Endothelial cell of hepatic sinusoid (primary cell): Measurements from ENCODE around the gene MAGOHB.
"Not testable (repeated sequence)": the region's sequence is repeated elsewhere in the genome, so short reads cannot be mapped to it uniquely, and the experiment has no call there.

Source experiments
- in situ Hi-C: cut with HindIII; loops from 2 replicates; pipeline ENCODE4 v1.10.0; 2017; ENCODE audit warnings: low sequenced_read_pairs

MAGOHB gene

DNA sequence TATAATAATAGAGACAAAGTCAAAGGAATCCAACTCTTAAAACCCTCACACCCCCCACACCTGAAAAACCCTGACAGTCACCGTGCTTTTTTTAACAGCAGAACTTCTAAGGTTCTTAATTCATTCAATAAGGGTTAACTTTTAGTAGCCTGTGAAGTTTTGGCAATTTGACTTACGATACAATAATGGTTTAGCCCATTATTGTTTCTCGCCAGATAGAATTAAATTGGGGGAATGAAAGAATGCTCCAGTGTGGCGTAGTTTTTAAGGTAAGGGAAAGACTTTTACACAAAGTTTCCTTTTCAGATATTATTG, 604 bp upstream of the MAGOHB start:
- in situ Hi-C loops: no loop called here

DNA sequence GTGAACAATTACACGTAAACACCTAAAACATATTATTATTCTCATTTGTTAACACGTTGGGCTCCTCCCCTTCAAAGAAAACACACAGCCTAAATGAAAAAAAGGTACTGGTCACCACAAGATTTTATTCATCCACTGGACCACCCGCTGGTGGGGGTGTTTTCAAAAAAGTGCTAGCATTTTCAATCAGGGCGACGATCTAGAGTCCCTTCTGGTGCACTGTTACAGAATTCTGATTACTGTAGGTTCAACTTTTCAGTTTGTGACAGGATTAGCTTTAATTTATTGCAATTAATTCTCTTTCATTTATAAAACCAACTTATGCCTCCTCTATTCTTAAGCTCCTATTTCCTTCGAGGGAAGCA, 443 bp downstream of the MAGOHB start:
- in situ Hi-C loops: no loop called here

DNA sequence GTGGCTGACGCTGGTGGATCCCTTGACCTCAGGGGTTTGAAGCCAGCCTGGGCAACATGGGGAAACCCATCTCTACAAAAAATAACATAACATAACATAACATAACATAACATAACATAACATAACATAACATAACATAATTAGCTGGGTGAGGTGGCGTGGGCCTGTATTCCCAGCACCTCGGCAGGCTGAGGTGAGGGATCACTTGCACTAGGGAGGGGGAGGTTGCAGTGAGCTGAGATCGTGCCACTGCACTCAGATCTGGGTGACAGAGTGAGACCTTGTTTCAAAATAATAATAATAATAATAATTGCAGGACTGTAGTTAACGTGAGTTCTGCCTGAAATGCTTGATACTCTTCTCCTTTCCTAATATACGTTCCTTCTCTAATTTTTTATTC, 1.3 kb downstream of the MAGOHB start:
- in situ Hi-C loops: no loop called here

DNA sequence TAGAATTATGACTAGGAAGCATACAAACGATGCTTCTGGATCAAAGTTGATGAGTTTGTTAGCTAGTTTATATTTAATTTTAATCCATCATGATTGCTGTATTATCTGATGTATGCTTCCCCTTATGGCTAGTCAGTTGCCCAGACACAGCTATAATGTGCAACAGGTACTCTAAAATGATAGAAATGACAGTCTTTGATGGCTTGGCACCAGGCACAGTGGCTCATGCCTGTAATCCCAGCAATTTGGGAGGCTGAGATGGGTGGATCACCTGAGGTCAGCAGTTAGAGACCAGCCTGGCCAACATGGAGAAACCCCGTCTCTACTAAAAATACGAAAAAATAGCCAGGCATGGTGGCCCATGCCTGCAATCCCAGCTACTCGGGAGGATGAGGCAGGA, 2.2 kb downstream of the MAGOHB start:
- in situ Hi-C loops: not testable (repeated sequence)

DNA sequence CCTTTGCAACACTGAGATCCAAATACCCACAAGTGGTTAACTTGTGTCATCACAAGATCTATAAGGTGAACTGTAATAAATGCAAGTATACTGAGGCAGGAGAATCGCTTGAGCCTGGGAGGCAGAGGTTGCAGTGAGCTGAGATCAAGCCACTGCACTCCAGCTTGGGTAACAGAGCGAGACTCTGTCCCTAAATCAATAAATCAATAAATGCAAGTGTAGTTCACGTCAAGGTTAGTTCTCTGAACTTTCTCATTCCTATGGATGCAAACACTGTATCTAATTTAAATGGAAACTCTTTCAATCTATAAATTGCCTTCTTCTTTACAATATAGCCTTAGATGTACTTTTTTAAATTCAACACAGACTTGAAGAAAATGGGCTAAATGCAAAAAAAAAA, 3.2 kb downstream of the MAGOHB start:
- in situ Hi-C loops: no loop called here

DNA sequence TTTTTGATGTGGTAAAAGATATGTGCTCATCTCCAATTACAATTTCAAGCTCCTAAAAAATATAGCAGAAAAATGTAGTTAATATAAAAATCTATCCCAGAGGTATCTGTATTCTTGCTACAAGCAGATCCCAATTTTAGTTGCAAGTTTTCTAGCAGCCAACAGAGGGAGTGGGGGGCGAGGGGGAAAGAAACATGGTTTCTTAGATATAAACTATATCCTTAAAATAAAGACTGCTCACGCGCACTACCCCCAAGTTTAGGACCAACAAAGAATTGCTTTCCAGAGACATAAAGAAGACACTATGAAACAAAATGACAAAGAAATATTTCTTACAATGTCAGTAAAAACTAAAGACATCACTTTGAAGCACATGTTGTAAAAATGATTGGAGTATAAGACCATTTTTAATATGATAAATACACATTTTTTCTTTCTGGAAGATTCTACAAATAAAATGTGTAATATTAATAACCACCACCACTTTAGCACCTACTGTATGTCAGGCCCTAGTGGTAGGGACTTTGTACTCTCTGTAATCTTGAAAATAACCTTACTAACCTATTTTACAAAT, 5.4 kb downstream of the MAGOHB start:
- in situ Hi-C loops: no loop called here

DNA sequence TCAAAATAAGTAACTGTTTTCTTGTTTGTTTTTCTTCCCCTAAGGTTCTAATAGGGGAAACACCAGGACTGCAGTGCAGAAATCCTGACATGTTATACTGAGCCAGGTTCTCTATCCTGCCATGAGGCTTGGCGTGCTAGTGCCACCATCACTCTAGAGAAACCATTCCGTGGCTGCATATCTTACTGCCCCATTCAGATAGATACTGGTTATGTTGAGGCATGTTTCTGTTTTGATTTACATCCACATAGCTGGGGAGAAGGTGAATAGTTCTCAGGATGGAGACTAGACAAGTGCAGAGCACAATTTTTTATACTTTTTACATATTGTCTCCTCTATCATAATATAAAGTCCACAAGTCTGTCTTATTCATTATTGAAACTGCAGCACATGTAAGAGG, 11.5 kb downstream of the MAGOHB start:
- in situ Hi-C loops: no loop called here

DNA sequence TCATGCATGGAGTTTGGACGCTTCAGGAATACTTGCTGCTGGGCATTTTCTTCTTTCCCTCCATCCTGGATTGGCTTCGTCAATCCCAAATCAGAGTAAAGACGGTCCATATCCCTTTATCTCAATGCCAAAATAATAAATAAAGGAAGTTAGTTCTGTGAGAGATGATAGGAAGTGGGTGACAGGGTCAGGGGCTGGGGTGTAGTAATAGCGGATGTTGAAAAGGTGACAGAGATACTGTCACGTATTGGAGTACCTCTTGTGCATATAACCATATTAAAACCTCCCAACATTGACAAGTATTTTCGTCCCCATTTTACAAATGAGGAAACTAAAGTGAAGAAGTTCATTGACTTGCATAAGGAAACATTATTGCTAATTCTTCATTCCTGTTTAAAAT, 12.4 kb downstream of the MAGOHB start:
- in situ Hi-C loops: no loop called here

DNA sequence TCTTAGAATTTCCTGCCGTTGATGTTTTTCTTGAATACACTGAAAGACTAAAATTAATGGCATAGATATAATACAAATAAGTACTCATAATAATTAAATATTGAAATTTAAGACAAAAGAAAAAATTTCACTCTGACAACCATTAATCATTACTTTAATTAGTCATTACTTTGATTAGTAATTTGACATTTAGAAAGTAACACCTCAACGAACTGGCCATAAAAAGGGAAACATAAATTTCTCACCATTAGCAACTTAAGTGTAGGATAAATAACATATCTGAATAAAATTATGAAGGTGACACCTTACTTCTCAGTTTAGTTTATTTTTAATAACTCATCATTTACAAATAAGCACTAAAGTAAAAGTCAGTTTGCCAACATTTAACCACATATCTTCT, 17.5 kb downstream of the MAGOHB start:
- in situ Hi-C loops: no loop called here

DNA sequence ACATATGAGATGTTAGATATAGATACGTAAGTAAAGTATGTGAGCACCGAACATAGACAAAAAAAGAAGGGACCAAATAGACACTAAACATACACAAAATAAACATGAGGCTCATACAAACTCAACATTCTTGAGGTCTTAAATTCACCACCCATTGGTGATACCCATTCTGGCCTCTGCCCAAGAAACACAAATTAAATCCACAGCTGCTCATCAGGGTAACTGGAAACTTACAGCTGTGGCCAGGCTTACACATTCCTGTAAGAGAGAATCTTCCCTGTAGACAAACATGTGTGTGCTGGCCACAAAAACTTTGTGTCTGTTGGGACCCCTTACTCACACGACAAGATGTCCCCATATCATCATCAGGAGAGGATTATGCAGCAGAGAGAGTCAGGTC, 22.4 kb downstream of the MAGOHB start:
- in situ Hi-C loops: no loop called here

DNA sequence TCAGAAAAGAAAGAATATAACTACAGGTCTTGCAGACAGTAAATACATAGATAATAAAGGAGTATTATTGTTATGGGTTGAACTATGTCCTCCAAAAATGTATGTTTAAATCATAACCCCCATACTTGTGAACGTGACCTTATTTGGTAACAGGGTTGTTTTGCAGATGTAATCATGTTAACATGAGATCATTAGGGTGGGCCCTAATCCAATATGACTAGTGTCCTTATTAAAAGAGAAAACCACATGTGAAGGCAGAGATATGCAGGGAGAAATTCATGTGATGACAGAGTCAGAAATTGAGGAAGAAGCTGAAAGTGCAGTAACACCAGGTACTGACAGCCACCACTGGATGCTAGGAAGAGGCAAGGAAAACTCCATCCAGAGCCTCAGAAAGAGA, 29.0 kb downstream of the MAGOHB start:
- in situ Hi-C loops: no loop called here

DNA sequence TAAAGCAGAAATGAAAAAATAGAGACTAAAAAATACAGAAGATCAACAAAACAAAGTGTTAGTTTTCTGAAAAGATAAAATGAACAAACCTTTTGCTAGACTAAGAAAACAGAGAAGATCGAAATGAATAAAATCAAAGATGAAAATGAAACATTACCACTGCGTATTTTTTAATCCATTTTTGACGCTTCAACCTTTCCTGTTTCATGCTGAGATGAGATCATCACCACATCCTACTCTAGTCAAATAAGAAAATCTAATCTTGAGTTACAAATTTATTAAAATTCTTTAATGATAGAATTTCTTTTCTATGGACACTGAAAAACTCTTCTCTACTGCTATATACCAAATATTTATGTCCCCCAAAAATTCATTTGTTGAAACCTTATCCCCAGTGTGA, 30.7 kb downstream of the MAGOHB start:
- in situ Hi-C loops: no loop called here

DNA sequence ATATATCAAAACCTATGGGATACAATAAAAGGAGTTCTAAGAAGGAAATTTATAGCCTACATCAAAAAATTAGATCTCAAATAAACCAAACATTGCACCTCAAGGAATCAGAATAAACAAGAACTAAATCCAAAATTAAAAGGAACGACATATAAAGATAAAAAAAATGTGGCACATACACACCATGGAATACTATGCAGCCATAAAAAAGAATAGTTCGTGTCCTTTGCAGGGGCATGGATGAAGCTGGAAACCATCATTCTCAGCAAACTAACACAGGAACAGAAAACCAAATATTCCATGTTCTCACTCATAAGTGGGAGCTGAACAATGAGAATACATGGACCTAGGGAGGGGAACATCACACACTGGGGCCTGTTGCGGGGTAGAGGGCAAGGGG, 31.3 kb downstream of the MAGOHB start:
- in situ Hi-C loops: not testable (repeated sequence)

DNA sequence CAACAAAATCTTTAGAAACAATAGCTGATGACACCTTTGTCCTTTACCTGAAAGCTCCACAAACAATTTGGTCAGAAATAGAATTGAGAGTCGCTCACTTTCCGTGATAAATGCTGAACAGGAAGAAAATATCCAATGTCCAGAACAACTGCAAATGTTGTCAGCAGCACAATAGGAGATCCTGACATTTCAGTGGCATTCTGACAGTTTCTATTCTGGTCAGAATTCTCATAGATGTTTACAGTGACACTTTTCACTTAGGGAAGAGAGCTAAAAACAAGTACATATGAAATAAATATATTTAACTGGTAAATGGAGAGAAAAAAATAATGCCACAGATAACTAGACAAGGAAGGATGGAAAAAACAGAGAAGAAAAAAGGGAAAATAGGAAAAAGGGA, 39.1 kb downstream of the MAGOHB start:
- in situ Hi-C loops: no loop called here

DNA sequence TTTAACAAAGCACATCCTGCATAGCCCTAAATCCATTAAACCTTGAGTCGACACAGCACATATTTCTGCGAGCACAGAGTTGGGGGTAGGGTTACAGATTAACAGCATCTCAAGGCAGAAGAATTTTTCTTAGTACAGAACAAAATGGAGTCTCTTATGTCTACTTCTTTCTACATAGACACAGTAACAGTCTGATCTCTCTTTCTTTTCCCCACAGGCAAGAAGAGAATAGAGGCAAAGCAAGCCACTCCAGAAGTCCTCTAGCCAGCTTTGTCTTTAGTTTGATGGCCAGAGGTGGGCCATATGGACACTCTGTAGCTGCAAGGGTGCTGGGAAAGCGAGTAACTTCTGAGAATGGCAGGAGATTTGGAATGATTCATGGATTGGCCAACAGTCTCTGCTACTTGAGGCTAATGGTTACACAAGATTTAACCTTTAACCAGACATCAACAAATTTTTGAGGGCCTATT, 41.4 kb downstream of the MAGOHB start:
- in situ Hi-C loops: not testable (repeated sequence)

DNA sequence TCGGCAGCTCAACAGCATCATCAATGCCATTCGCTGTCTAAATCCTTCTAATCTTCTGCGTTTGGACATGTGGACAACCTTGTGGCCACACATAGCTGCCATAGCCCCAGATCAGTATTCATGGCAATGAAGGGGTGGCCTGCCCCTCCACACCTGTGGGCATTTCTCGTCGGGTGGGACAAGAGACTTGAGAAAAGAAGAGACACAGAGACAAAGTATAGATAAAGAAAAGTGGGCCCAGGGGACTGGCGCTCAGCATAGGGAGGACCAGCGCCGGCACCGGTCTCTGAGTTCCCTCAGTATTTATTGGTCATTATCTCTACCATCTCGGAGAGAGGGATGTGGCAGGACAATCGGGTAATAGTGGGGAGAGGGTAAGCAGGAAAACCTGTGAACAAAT, 42.3 kb downstream of the MAGOHB start:
- in situ Hi-C loops: no loop called here

DNA sequence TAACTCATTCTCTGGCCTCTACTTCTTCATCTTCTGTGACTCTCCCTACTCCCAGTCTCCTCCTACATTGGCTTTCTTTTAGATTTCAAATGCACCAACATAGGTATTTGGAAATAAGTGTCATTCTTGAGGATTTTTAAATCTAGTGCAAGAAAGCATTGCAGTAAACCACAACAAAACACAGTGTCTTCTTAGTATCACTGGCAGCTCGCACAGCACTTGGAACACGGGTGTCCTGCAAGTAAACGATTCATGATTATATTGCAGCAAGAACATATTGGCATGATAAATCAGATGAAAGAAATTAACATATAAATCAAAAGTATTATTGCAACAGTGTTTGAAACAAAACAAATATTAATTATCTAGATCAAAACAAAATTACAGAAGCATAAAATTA, 45.6 kb downstream of the MAGOHB start:
- in situ Hi-C loops: no loop called here

DNA sequence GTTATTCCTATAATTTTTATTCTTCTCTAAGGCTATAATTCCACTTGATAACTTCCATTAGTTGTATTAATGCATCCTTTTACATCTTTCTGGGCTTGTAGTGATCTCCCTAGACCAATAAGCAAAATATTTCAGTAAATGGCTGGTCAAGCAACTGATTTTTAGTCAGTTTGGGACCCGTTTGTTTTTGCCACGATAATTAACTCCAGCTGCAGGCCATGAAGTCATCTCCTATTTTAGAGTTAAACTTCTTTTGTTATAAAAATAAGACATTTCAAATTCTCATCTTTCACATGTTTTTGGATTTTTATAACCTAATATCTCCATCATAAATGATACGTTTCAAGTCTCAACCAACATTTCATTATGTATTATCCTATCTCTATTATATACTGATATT, 49.4 kb downstream of the MAGOHB start:
- in situ Hi-C loops: no loop called here

DNA sequence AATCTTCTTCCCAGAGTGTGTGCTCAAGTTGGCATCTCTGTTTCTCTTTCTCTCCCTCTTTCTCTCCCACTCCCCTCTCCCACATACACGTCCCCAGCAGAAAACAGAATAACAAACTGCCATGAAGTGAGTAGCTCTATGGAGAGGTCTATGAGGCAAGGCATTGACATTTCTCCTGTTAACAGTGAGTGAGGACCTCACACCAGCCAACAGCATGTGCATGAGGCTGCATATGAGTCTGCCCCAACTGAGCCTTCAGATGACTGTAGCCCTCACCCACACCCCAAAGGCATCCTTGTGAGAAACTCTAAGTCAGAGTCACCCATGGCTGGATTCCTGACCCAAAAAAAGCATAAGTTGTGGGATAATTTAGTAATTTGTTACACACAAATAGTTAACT, 50.4 kb downstream of the MAGOHB start:
- in situ Hi-C loops: no loop called here

DNA sequence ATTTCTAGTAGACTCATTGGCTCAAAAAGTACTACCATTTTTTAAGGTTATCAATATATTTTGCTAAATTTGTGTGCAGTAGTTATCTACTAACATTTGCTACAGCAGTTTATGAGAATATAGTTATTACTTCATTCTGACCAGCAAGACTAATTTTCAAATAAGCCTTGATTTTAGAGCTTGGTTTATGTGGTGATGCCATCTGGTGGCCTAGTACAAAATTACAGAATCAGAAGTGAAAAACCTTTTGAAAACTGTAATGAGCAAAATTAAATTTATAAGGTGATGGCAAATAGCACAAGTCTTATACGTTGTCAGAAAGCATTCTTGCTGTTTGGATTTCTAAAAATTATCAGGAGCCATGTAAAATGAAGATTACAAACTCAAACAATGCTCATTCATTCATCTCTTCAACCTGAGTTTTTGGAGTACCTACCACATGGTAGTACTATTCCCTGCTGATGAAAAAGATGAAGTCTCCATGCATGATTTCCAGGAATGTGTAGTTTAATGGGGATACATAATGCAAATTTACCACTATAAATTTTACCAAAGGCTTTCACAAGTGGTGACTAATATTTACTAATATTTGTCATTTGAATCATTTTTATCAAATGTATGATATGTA, 51.0 kb downstream of the MAGOHB start:
- in situ Hi-C loops: no loop called here

DNA sequence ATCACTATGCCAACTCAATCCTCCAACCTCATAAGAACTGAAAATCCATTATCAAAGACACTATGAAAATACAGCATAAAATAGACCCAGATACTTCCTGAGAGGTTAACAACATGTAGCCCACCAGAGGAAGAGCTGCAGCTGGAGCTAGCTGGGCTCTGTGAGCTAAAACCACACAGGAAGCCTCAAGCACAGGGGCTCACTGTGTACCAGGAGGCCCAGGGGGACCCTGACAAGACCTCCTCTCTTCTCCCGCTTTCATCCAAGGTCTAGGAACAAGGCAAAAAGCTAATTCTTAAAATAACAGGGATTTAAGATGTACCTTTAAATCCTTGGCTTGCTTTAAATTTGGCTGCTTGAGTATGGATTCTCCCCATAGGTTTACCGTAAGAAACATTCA, 54.2 kb downstream of the MAGOHB start:
- in situ Hi-C loops: no loop called here

DNA sequence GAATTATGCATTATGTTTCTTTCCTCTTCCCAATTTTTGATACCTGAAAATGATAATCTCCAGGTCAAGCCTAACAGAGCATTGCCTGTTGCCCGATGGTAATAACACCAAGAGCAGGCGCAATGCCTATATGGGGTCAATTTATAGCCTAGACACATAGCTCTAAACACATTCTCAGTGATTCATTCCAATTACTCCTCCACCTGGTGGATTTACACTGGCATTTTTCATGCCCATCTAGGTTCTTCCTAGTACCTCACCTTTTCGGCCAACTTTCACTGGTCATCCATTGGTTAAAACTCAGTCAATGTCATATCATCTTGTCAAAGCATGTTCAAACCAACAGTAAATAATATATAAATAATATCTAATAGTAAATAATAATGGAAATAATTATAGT, 54.6 kb downstream of the MAGOHB start:
- in situ Hi-C loops: no loop called here

DNA sequence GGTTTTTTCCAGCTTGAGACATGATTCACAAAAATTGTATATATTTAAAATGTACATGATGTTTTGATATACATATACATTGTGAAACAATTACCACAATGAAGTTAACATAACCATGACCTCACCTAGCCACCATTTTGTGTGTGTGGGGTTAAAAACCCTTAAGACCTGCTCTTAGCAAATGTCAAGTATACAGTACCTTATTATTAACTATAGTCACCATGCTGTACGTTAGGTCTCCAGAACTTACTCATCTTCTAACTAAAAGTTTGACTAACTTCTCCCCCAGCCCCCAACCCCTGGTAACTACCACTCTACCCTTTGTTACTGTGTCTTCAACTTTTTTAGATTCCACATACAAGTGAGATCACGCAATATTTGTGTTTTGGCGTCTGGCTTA, 55.1 kb downstream of the MAGOHB start:
- in situ Hi-C loops: no loop called here
